Muscle of arm (tissue), 14 donors: ENCODE data around the gene BTF3L4. TPM values are rescaled to one million over a fixed set of nuclear protein-coding genes. Genes with fewer than 3 reads are reported as not detected.
"Not testable (repeated sequence)": the region's sequence is repeated elsewhere in the genome, so short reads cannot be mapped to it uniquely, and the experiment has no call there.

Experiments used
- DNase-seq: peaks from one replicate; pipeline ENCODE4 v3.0.0-alpha.2; 2013
- long read RNA-seq, 11 donors: transcript quantifications; one replicate each; lab custom pipeline, GENCODE V29; 2026
- polyA plus RNA-seq, 12 donors: library from polyadenylated mRNA; unstranded; fragments of 120-200 nt; gene quantifications; one replicate each; pipeline ENCODE4 v1.2.1, GENCODE V29; 2013; ENCODE audit not compliant: insufficient read length in 12 of 12

The BTF3L4 gene
- polyA plus RNA-seq = 10 to 100 TPM in 11 of 12 donors, not detected in 1; 57.8 to 85.7 (median 75.9) TPM
- long read RNA-seq, donor 1, full-length matches to known transcripts = 30 of 30 reads
- long read RNA-seq, donor 1, partial matches to known transcripts = 0 of 30 reads
- long read RNA-seq, donor 1, other reads (novel, unspliced or antisense) = 0 of 30 reads
- long read RNA-seq, donor 2, full-length matches to known transcripts = 71 of 116 reads
- long read RNA-seq, donor 2, partial matches to known transcripts = 45 of 116 reads
- long read RNA-seq, donor 2, other reads (novel, unspliced or antisense) = 0 of 116 reads
- long read RNA-seq, donor 3, full-length matches to known transcripts = 22 of 22 reads
- long read RNA-seq, donor 3, partial matches to known transcripts = 0 of 22 reads
- long read RNA-seq, donor 3, other reads (novel, unspliced or antisense) = 0 of 22 reads
- long read RNA-seq, donor 4, full-length matches to known transcripts = 24 of 24 reads
- long read RNA-seq, donor 4, partial matches to known transcripts = 0 of 24 reads
- long read RNA-seq, donor 4, other reads (novel, unspliced or antisense) = 0 of 24 reads
- long read RNA-seq, donor 5, full-length matches to known transcripts = 80 of 85 reads
- long read RNA-seq, donor 5, partial matches to known transcripts = 5 of 85 reads
- long read RNA-seq, donor 5, other reads (novel, unspliced or antisense) = 0 of 85 reads
- long read RNA-seq, donor 6, full-length matches to known transcripts = 25 of 25 reads
- long read RNA-seq, donor 6, partial matches to known transcripts = 0 of 25 reads
- long read RNA-seq, donor 6, other reads (novel, unspliced or antisense) = 0 of 25 reads
- long read RNA-seq, donor 7, full-length matches to known transcripts = 29 of 29 reads
- long read RNA-seq, donor 7, partial matches to known transcripts = 0 of 29 reads
- long read RNA-seq, donor 7, other reads (novel, unspliced or antisense) = 0 of 29 reads
- long read RNA-seq, donor 8, full-length matches to known transcripts = 46 of 51 reads
- long read RNA-seq, donor 8, partial matches to known transcripts = 5 of 51 reads
- long read RNA-seq, donor 8, other reads (novel, unspliced or antisense) = 0 of 51 reads
- long read RNA-seq, donor 9, full-length matches to known transcripts = 43 of 43 reads
- long read RNA-seq, donor 9, partial matches to known transcripts = 0 of 43 reads
- long read RNA-seq, donor 9, other reads (novel, unspliced or antisense) = 0 of 43 reads
- long read RNA-seq, donor 10, full-length matches to known transcripts = 44 of 44 reads
- long read RNA-seq, donor 10, partial matches to known transcripts = 0 of 44 reads
- long read RNA-seq, donor 10, other reads (novel, unspliced or antisense) = 0 of 44 reads
- long read RNA-seq, donor 11, full-length matches to known transcripts = 56 of 93 reads
- long read RNA-seq, donor 11, partial matches to known transcripts = 37 of 93 reads
- long read RNA-seq, donor 11, other reads (novel, unspliced or antisense) = 0 of 93 reads

DNA sequence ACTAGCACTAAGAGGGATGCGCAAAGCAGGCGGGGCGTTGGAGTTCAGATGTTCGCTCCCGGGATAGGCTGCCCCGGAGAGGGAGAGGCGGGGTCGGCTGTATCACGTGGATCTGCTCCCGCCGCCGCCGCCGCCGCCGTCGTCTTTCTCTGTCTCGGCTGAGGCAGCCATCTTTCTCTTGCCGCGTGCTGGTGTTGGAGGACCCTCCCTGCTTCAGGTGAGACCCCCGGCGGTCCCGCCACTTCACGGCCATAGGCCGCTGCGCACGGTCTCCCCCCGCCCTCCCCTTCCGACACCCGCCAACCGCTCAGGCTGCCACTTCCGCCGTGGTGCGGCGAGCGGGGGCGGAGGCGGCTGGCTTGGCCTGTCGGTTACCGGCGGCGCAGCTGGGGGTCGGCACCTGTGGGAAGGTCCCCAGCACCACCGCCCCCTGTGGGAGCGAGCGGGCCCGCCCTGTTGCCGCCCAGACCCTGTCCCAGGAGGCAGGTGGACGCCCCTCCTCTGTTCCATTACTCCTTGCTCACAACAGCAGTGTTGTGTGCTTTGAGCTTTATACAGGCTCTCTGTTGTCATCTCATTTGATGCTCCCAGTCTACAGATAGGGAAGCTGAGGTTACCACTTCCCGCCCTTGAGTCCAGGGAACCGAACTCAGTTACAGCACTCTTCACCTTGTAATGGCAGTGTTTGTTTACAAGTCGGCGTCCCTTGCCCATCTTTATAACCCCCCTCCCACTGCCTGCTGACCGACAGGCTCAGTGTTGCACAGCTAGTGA is at the start of gene BTF3L4:
Gene BTF3L4 (plus strand): TSS at position 133 of the 774 bp plus-strand sequence. CDS start 3,553 bp downstream, outside the sequence.
- peak; percentile 89 for DNase-seq

DNA sequence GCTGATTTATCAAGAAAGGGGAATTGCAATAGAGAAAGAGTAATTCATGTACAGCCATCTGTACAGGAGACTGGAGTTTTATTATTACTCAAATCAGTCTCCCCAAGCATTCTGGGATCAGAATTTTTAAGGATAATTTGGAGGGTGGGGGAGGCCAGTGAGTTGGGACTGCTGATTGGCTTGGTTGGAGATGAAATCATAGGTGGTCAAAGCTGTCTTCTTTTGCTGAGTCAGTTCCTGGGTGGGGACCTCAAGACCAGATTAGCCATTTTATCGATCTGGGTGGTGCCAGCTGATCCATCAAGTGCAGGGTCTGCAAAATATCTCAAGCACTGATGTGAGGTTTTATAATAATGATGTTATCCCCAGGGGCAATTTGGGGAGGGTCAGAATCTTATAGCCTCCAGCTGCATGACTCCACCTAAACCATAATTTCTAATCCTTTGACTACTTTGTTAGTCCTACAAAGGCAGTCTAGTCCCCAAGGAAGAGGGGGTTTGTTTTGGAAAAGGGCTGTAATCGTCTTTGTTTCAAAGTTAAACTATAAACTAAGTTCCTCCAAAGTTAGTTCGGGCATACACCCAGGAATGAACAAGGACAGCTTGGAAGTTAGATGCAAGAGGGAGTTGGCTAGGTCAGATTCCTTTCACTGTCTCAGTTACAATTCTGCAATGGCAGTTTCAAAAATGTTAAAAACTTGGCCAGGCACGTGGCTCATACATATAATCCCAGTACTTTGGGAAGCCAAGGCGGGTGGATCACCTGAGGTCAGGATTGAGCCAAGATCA is 48.7 kb upstream of the BTF3L4 start:
- peak; percentile 56 for DNase-seq

DNA sequence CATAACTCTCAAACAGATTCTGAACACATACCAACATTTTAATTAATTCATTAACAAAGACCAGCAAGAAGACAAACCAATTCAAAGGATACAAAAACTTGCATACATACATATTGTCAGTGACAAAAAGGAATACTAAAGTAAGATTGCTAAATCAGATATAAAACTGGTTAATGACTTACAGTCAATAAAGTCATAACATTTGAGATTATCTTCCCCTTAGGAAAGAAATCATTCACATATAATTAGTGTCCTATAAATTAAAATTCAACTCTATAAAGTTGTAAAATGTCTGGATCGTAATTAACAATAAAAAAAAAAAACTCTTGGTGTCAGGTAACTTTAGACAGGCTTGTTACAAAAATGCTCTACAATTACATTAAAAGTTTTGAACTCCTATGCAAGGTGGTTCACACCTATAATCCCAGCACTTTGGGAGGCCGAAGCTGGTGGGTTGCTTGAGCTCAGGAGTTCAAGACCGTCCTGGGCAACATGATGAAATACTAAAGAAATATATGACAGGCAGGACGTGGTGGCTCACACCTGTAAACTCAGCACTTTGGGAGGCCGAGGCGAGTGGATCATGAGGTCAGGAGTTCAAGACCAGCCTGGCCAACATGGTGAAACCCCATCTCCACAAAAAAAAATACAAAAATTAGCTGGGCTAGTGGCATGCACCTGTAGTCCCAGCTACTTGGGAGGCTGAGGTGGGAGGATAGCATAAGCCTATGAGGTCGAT is 47.9 kb upstream of the BTF3L4 start:
- DNase-seq = no peak

DNA sequence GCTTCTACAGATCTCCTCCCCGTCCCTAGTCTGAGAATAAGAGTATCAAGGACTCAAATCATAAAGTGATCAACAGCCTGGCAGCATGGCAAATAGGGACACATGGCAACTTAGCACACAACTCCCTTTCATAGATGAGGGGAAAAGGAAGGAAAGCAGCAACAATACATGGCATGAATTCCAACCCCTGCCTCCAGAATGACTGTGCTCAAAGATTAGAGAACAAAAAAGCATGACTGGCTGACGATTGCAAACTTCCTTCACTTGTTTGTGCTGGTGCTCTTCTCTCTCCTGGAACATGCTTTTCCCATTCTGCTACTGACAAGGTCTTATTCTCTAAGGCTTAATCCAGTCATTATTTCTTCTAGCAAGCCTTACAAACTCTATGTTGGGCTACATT is 34.0 kb upstream of the BTF3L4 start:
- DNase-seq = no peak

DNA sequence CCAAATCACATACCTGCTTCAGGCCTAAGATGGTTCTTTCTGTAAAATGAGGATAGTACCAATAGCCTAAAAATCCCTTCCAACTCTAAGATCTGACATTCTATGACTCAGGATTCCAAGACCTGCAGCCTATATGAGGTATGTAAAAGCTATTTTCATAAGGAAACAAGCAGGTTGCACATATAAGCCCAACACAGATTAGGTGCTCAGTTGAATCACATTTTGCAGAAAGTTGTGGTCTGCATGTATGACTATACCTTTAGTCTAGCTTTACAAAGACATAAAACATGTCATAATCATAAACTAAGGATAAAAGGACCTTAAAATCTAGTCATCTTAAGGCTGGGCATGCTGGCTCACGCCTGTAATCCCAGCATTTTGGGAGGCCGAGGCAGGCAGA is 29.8 kb upstream of the BTF3L4 start:
- DNase-seq = no peak

DNA sequence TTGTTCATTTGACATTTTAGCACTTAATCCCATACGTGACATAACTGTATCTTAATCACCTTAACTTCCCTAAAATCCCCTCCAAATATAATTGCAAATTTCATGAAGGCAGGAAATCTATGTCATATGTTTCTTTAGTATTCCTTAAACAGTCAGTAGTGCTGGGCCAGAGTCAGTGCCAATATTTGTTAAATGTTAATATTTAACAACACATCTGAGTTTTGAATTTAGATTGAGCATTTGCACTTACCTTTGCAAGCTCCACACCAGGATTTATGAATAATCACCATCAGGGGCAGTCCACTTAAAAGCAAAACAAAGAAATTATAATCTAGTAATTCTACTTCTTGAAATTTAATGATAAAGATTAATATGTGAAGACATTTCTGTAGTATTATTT is 27.8 kb upstream of the BTF3L4 start:
- DNase-seq = no peak

DNA sequence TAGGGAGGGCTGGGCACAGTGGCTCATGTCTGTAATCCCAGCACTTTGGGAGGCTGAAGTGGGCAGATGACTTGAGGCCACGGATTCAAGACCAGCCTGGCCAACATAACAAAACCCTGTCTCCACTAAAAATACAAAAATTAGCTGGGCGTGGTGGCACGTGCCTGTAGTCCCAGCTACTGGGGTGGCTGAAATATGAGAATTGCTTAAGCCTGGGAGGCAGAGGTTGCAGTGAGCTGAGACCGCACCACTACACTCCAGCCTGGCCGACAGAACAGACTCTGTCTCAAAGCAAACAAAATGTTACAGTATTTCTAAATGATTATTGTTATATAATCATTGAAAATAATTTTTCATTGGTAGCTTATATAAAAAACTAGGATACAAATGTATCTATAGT is 27.3 kb upstream of the BTF3L4 start:
- not testable (repeated sequence) for DNase-seq

DNA sequence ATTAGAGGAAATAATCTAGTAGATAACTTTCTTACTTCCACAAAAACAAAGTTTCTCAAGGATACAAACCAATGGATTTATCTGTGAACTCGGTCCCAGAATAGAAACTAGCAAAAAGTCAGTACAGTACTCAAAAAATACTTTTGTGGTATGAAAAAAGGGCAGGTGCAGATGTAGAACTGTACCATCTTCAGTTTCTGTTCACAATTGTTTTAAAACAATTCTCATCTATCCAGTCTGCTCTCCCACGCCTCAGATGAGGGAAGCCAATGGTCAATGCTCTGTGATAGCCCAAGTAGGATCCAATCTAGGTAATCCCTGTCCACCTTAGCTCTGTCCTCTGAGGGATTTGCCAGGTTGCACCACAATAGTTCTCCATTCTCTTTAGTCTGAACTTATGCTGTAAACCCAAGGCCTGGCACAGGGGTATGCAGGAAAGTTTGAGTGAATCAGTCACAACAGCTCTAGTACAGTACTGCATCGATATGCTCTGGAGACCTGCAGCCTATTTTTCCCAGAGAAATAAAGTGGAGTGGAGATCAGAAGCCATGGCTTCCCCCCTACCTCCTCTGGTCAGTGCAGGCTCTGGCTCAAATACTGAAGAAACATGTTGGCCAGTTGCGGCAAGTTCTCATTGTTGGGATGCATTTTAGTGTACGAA is 23.8 kb upstream of the BTF3L4 start:
- no peak for DNase-seq

DNA sequence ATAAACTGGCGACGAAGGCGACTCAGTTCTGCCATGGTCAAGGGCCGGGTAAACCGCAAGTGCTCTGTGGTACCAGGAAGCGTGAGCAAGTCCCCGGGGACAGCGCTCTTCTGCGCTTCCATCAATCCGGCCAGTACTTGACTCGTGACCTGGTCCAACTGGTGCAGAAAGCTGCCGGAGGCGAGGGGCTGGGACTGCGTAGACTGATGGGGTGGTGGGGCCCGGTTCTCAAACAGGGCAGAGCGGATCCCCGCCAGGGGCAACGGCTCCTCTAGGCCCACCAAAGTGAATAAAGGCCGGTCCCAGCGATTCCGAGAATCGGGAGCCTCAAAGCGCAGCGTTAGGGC is 23.3 kb upstream of the BTF3L4 start:
- no peak for DNase-seq

DNA sequence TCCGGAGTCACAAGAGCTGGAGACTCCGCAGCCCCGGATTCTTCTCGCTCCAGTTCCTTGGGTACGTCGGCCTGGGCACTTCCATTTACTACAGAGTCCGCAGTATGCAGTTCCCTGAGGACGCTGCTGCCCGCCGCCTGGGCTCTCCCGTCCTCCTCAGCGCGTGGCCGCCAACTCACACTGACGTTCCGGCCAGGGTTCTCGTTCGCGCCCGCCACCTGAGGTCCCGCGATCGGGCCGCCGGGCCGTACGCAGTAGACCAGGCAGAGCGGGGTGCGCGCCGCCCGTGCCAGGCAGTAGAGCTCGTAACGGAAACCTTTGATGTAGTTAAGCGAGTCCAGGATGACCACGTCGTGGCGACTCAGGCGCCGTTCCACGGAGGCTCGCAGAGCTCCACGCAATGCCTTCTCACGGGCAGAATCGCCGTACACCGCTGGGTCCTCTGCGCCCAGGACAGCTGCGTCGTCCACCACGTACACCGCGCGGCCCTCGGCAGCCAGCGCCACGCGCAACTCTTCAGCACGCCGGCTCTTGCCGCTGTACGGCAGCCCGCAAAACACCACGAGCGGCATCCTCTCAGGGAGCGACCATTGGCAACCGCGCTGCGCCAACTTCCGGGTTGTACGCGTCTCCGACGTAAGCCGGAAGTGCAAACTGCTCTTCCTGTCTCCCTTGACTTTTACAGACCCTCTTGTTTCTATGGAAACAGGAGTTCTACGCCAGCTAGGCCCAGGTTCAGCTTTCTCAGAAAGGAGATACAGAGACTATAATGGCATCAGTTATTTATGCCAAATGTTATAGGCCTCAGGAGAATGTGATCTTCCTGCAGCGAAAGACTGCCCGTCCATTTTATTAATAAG is 22.7 kb upstream of the BTF3L4 start, which contains the start of gene KTI12:
Gene KTI12 (minus strand): TSS at position 621 of the 860 bp plus-strand sequence. CDS start 49 bp downstream, at position 572.
- DNase-seq = peak; percentile 93

DNA sequence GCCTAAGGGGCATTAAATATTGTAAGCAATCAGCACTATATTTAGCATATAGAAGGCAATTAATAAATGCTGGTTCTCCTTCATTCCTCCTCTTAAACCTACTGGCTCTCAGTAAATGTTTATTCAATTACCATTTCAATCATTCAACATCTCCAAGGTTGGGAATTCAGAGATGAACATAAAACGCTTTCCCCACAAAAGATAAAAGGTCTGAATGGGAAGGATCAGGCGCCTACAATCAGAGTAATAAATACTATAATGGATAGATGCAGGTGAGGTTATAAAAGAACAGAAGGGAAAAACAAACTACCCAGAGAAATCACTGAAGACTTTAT is 22.1 kb upstream of the BTF3L4 start:
- no peak for DNase-seq

DNA sequence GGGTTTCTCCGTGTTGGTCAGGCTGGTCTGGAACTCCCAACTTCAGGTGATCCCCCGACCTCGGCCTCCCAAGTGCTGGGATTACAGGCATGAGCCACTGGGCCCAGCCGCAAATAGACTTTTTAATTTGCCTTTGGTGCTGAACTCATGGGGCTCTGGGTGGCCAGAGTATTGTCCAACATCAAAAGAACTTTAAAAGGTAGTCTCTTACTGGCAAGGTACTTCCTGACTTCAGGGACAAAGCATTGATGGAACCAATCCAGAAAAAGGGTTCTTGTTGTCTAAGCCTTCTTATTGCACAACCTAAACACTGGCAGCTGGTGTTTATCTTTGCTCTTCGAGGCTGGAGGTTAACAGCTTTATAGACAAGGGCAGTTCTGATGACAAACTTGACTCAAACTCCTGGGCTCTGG is 18.7 kb upstream of the BTF3L4 start:
- DNase-seq = no peak

DNA sequence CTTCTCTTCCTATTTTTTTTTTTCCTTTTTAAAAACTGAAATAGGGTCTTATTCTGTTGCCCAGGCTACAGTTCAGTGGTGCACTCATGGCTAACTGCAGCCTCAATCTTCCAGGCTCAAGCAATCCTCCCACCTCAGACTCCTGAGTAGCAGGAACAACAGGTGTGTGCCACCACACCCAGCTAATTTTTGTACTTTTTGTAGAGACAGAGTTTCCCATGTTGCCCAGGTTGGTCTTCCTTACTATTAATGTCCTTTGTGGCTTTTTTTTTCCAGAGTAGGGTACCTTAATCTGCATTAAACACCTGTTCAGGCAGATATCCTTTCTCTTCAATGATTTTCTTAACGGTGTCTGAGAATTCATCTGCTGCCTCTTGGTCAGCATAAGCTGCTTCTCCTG is 18.2 kb upstream of the BTF3L4 start:
- DNase-seq = no peak

DNA sequence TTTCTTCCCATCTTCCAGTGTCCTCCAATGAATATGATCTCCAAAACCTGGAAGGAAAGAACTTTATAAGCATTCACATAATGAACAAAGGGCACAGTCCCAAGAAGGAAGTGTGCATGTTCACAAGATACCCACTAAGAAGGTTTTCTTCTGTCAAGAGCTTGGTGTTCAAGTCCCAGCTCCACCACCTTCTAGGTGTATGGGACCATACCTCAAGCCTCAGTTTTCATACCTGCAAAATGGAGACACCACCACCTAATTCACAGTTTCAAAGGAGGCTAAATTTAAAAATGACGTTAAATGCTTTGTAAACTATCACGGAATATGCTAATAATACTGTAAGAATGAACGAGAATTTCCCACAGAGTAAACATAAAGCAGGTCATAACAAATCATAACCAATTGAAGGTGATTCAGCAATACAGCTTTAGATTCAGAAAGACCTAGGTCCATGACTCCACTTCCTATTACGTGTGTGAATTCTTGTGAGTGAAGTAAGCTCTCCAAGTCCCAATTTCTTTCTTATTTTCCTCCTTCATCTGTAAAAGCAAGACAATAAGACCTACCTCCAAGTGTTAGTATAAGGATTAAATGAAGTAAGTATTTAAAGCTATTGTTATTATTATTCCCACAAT is 14.4 kb upstream of the BTF3L4 start:
- no peak for DNase-seq

DNA sequence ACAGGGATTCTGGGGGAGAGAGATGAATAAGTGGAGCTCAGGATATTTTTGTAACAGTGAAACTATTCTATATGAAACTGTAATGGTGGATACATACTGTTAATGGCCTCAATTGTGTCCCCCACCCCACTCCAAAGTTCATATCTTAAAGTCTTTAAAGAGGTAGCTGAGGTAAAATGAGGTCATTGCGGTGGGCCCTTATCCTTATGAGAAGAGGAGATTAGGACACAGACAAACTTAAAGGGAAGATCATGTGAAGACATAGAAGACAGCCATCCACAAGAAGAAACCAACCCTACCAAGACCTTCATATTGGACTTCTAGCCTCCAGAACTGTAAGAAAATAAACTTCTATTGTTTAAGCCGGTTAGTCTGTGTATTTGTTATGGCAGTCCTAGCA is 10.9 kb upstream of the BTF3L4 start:
- DNase-seq = no peak

DNA sequence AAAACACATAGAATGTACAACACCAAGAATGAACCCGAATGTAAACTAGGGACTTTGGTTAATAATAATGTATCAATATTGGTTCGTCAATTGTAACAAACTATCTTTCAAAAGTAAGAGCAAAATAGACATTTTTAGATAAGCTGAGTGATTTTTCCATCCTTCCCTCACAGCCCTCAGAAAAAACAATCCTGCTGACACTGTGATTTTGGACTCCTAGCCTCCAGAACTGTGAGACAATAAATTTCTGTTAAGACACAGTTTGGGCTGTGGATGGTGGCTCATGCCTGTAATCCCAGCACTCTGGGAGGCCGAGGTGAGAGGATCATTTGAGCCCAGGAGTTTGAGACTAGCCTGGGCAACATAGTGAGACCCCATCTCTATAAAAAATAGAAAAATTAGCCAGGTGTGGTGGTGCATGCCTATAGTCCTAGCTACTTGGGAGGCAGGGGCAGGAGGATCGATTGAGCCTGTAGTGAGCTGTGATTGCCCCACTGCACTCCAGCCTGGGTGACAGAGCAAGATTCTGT is 10.4 kb upstream of the BTF3L4 start:
- not testable (repeated sequence) for DNase-seq

DNA sequence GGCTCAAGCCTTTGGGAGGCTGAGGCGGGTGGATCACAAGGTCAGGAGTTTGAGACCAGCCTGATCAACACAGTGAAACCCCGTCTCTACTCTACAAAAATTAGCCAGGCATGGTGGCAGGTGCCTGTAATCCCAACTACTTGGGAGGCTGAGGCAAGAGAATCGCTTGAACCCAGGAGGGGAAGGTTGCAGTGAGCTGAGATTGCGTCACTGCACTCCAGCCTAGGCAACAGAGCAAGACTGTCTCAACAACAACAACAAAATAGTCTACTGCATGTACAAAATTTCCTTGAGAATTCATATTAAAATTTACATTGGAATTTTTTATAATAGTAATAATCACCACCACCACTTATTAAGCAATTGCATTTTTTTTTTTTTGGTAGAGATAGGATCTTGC is 6.8 kb upstream of the BTF3L4 start:
- not testable (repeated sequence) for DNase-seq
